Fibroblast of mammary gland (primary cell): ENCODE measurements around the gene RANBP17.

Source experiments
- DNase-seq: peaks from one replicate; pipeline ENCODE4 v3.0.0-alpha.2; 2010; ENCODE audit warnings: low read depth
- H3K4me3 ChIP-seq: 2 replicates; pipeline ENCODE4 v1.5.1; 2011; ENCODE audit warnings: low read depth, mild to moderate bottlenecking, low read length, moderate library complexity; ENCODE audit not compliant: control insufficient read depth
- CTCF ChIP-seq: conservative IDR thresholded peaks from 2 replicates; pipeline ENCODE4 v1.5.1; 2011; ENCODE audit warnings: low read depth, low read length, inconsistent platforms; ENCODE audit not compliant: control insufficient read depth, insufficient read depth

The RANBP17 gene

DNA sequence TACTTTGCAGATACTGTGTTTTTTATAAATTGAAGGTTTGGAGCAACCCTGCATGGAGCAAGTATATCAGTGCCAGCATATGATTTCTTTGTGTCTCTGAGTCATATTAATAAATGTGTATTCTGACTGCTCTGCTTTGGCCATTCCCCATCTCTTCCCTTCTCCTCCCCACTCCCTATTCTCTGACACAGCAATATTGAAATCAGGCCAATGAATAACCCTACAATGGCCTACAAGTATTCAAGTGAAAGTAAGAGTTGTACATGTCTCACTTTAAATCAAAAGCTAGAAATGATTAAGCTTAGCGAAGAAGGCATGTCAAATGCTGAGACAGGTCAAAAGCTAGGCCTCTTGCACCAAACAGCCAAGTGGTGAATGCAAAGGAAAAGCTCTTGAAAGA, 365.0 kb downstream of the RANBP17 start:
- H3K4me3 ChIP-seq: no peak overlapping the region
- TF ChIP-seq CTCF: no peak
- DNase-seq: peak; percentile 11

DNA sequence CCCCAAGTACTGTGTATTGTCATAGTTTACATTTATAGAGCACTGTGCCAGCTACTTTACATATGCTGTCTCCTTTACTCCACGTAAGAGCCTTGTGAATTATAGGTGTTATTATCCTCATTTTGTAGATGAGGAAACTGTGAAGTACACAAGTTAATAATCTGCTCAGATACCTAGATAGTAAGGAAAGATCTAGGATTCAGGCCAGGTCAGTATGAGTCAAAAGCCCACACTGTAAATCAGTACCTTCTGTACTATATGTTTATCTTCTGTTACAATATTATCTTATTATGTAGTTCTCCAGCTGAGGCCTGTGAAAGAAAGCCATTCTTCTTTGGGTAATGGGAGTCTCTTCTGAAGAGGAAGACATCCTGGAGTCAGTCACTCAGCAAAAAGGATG, 374.8 kb downstream of the RANBP17 start:
- TF ChIP-seq CTCF: no peak
- no peak overlapping the region for H3K4me3 ChIP-seq
- DNase-seq: peak; percentile 5

DNA sequence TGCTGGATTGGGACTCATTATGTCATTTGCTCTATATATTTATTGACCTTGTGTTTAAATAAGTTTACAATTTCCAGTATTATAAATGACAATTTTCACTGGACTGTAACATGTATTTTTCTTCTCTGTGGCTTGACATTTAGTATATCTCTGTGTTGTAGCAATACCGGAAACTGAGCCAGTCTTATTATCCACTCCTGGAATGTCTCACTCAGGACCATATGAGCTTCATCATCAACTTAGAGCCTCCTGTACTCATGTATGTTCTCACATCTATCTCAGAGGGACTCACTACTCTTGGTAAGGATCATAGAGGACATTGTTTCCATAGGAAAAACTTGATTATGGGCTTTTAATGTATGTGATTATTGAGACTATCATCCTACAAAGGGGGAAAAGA, 380.7 kb downstream of the RANBP17 start:
- no peak for DNase-seq
- no peak overlapping the region for H3K4me3 ChIP-seq
- TF ChIP-seq CTCF: no peak

- TF ChIP-seq CTCF: no peak
- H3K4me3 ChIP-seq: no peak overlapping the region
- no peak for DNase-seq
Measured at GRCh38 chr5:171246231-171246630, 384.4 kb downstream of the RANBP17 start.

DNA sequence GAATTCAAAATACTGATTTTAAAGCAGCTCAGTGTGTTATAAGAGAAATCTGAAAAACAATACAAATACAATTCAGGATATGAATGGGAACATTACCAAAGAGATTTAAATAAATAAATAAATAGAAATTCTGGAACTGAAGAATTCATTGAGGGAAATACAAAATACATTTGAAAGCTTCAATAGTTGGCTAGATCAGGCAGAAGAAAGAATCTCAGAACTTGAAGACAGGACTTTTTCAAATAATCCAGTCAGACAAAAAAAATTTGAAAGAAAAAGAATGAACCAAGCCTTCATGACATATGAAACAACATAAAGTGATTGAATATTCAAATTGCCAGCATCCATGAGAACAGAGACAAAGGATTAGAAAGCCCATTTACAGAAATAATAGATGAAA, 387.6 kb downstream of the RANBP17 start:
- no peak for TF ChIP-seq CTCF
- DNase-seq: no peak
- H3K4me3 ChIP-seq: no peak overlapping the region

- DNase-seq: no peak
- TF ChIP-seq CTCF: no peak
- no peak overlapping the region for H3K4me3 ChIP-seq
Measured at GRCh38 chr5:171250738-171251137, 388.9 kb downstream of the RANBP17 start.

DNA sequence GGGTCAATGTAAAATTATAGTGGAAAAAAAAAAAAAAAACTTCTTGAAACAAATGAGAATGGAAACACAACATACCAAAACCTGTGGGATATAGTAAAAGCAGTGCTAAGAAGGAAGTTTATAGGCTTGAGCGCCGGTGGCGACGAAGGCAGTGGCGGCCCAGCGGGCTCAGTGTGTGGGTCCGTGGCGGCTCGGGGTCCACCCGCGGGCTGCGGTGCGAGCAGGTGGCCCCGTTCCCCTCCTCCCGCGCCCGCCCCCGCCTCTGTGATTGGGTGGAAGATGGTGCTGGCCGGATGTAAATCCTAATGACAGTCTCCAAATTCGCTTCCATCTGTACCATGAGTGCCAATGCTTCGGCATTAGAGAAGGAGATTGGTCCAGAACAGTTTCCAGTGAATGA, 389.7 kb downstream of the RANBP17 start:
- H3K4me3 ChIP-seq: no peak overlapping the region
- no peak for DNase-seq
- no peak for TF ChIP-seq CTCF
